Cardiac muscle cell (in vitro differentiated cells and primary cell): Measurements from ENCODE around the gene VBP1. TPM values are rescaled to one million over a fixed set of nuclear protein-coding genes. Genes with fewer than 3 reads are reported as not detected.

Experiments
- DNase-seq, 2 donors: peaks; one replicate each; pipeline versions ENCODE4 v3.0.0 to v3.0.0-alpha.2; 2010 to 2017; ENCODE audit warnings: low read depth in 1 of 2, low spot score in 1 of 2
- H3K27ac ChIP-seq: fragments of 200-600 bp; sonication (generic); 2 replicates; pipeline ENCODE4 v1.5.1; 2016
- H3K27me3 ChIP-seq: fragments of 200-600 bp; sonication (generic); 2 replicates; pipeline ENCODE4 v1.6.0; 2016; ENCODE audit warnings: control low read depth
- H3K36me3 ChIP-seq: fragments of 200-600 bp; sonication (generic); 2 replicates; pipeline ENCODE4 v1.5.1; 2016; ENCODE audit warnings: control low read depth
- H3K4me1 ChIP-seq: fragments of 200-600 bp; sonication (generic); 2 replicates; pipeline ENCODE4 v1.8.1; 2017; ENCODE audit warnings: low read depth, mild to moderate bottlenecking, mixed run types
- H3K4me3 ChIP-seq: fragments of 200-600 bp; sonication (generic); 2 replicates; pipeline ENCODE4 v1.5.1; 2016; ENCODE audit warnings: mild to moderate bottlenecking
- H3K9me3 ChIP-seq: fragments of 200-600 bp; sonication (generic); 2 replicates; pipeline ENCODE4 v1.5.1; 2017; ENCODE audit warnings: low read depth, mild to moderate bottlenecking, control low read depth
- CTCF ChIP-seq: IDR thresholded peaks from 2 replicates; pipeline ENCODE4 v1.5.1; 2012; ENCODE audit warnings: low read depth, mild to moderate bottlenecking, low read length
- polyA plus RNA-seq: library from polyadenylated mRNA; unstranded; fragments of >200 nt; fragmentation: Nextera tagmentation; extraction: Ambion mirVana; gene quantifications from 2 replicates; pipeline ENCODE4 v1.2.1, GENCODE V29; 2016
- total RNA-seq: library from RNA; depleted of rRNA; stranded (reverse); fragments of >200 nt; gene quantifications from 2 replicates; pipeline ENCODE4 v1.2.3, GENCODE V29; 2016

VBP1 gene
- total and polyA plus RNA-seq, 2 experiments from 2014 or later, result 42.8 to 116 TPM

- no peak overlapping the region for H3K4me3 ChIP-seq
- H3K27me3 ChIP-seq, result no peaks in the 10 kb centered on the region
- DNase-seq, result no peak
- no peaks in the 10 kb centered on the region for H3K4me1 ChIP-seq
- H3K27ac ChIP-seq, result no peak overlapping the region
- no peaks in the 10 kb centered on the region for H3K36me3 ChIP-seq
- H3K9me3 ChIP-seq, result no peaks in the 10 kb centered on the region
- no peak for TF ChIP-seq CTCF
These were observed 31.2 kb downstream of the VBP1 start for GRCh38 chrX:155247497-155247896.

GRCh38 chrX:155251391-155251790 is 35.1 kb downstream of the VBP1 start:
- H3K9me3 ChIP-seq, result no peaks in the 10 kb centered on the region
- DNase-seq, result no peak
- H3K4me3 ChIP-seq, result no peak overlapping the region
- TF ChIP-seq CTCF, result no peak
- H3K27ac ChIP-seq, result no peak overlapping the region
- H3K4me1 ChIP-seq, result no peaks in the 10 kb centered on the region
- no peaks in the 10 kb centered on the region for H3K27me3 ChIP-seq
- no peaks in the 10 kb centered on the region for H3K36me3 ChIP-seq

GRCh38 chrX:155259752-155260151 is 43.5 kb downstream of the VBP1 start:
- Histone ChIP-seq H3K9me3 (no peaks in the 10 kb centered on the region), H3K36me3 (no peaks in the 10 kb centered on the region), H3K4me3 (no peak overlapping the region), H3K27me3 (no peaks in the 10 kb centered on the region), H3K27ac (no peak overlapping the region), H3K4me1 (no peaks in the 10 kb centered on the region)
- DNase-seq, result no peak
- TF ChIP-seq CTCF, result no peak

- no peak for DNase-seq
- Histone ChIP-seq H3K27ac (no peak overlapping the region), H3K36me3 (no peaks in the 10 kb centered on the region), H3K4me3 (no peak overlapping the region), H3K9me3 (no peaks in the 10 kb centered on the region), H3K4me1 (no peaks in the 10 kb centered on the region), H3K27me3 (no peaks in the 10 kb centered on the region)
- TF ChIP-seq CTCF, result no peak
These were observed 46.9 kb downstream of the VBP1 start for GRCh38 chrX:155262970-155263754.

GRCh38 chrX:155263854-155264628 is 47.8 kb downstream of the VBP1 start, which contains the start of gene RAB39B:
RAB39B (minus strand) TSS chrX:155264491; CDS start chrX:155264288, 203 bp downstream.
- TF ChIP-seq CTCF, result no peak

More at GRCh38 chrX:155263854-155264628, 47.8 kb downstream of the VBP1 start, which contains the start of gene RAB39B:
- H3K4me3 ChIP-seq, result peak within 1 kb of the TSS; percentile 52
- DNase-seq, result peak; percentile 53 to 61
- no peaks in the 10 kb centered on the region for H3K9me3 ChIP-seq
- no peak within 1 kb of the TSS for H3K27ac ChIP-seq
- H3K4me1 ChIP-seq, result no peaks in the 10 kb centered on the region
- H3K27me3 ChIP-seq, result no peaks in the 10 kb centered on the region
- no peaks in the 10 kb centered on the region for H3K36me3 ChIP-seq
